Stimulated activated CD4-positive, alpha-beta T cell treated with anti-CD3 and anti-CD28 coated beads, Interleukin-12 subunit alpha, Interleukin-12 subunit beta, amount 100 ng/mL, for 48 hours (primary cell): ENCODE data around the gene CARD6.
"Not testable (repeated sequence)": the region's sequence is repeated elsewhere in the genome, so short reads cannot be mapped to it uniquely, and the experiment has no call there.

Experiments used
- DNase-seq, 3 donors: peaks; one replicate each; pipeline ENCODE4 v3.0.0-alpha.2; 2020; ENCODE audit warnings: low read depth in 2 of 3, low spot score in 1 of 3

The CARD6 gene

DNA sequence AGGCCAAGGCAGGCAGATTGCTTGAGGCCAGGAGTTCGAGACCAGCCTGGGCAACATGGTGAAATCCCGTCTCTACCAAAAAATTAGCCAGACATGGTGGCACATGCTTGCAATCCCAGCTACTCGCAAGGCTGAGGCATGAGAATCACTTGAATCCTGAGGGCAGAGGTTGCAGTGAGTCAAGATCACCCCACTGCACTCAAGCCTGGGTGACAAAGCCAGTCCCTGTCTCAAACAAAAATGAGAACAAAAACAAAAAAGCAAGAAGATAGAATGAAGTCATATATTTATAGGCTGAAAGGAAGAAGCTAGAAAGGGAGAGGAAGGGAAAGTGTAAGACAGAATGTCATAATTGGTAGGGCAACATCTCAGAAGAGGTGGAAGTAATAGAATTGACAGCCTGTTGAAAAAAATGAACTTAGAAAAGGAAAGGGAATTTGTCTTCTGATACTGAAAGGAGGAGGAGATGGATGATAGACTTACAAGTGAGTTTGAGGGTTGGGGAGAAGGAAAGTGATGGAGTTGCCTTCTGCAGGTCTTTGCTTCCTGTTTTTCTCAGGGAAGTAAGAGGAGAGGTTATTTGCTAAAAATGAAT lies 32.2 kb downstream of the CARD6 start:
- DNase-seq: no peak

DNA sequence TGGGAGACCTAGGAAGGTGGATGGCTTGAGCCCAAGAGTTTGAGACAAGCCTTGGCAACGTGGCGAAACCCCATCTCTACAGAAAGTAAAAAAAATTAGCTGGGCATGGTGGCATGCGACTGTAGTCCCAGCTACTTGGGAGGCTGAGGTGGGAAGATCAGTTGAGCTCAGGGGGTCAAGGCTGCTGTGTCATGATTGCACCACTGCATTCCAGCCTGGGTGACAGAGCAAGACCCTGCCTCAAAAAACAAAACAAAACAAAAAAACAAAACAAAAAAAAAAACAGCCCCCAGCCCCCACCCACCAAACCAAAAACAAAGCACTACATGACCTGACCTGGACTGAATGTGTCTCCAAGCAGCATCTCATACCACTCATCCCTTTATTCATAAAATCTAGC lies 34.8 kb downstream of the CARD6 start:
- DNase-seq: no peak

DNA sequence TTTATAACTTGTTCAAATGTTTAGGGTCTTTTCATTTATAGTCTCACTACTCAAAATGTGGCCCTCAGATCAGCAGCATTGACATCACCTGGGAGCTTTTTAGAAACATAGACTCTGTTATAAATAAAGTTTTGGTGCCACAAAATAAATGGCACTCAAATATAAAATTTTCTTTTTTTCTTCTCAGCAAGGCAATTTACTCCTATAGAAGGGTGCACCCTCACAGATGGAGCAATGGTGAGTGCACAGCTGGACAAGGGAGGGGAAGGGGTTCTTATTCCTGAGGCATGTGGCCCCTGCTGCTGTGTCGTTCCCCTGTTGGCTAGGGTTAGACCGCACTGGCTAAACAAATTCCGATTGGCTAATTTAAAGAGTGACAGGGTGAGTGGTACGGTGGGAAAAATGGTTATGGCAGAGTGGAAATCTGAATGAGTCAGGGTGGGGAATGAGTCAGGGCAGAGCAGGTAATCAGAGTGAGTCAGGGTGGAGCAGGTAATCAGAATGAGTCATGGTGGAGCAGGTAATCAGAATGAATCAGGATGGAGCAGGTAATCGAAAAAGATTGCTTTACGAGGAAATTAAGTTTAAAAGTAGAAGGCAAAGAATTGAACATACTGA lies 36.3 kb downstream of the CARD6 start:
- DNase-seq: peak in 2 of 3 donors; percentile 2 to 13

DNA sequence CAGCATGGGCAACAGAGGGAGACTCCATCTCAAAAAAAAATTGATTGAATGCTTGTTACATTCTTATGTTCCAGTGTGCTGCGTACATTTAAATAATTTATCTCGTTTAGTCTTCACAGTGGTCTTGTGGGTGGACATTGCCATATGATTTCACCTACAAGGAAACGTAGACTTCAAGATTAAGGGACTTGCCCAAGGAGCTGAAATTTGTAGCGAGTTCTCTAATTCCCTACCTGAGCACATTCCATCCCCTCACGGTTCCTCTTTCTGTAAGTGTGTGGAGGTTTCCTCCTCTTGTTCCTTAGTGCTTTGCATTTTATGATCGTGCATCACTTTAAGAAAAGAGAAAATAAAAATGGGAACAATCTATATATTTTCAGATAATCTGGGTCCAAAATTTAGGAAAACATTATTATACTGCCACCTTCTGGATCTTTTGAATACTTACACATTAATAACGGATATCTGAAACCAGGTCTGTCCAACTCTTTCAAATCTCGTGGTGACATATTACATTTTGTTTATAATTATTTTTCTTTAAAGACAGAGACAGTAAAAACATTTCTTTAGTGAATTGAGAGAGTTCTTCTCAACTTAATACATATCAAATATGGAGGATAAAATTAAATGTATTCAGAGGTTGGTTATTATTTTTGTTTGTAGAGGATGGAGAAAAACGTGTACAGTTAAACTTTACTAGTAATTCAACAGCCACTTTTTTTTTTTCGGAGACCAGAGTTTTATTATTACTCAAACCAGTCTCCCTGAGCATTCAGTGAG lies 38.2 kb downstream of the CARD6 start:
- DNase-seq: no peak

DNA sequence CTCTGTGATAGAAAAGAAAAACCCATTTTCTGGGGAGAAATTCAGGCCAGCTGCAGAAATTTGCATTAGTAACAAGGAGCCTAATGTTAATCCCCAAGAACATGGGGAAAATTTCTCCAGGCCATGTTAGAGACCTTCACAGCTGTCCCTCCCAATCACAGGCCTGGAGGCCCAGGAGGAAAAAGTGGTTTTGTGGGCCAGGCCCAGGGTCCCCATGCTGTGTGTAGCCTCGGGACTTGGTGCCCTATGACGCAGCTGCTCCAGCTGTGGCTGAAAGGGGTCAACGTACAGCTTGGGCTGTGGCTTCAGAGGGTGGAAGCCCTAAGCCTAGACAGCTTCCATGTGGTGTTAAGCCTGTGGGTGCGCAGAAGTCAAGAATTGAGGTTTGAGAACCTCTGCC lies 41.1 kb downstream of the CARD6 start:
- DNase-seq: no peak

DNA sequence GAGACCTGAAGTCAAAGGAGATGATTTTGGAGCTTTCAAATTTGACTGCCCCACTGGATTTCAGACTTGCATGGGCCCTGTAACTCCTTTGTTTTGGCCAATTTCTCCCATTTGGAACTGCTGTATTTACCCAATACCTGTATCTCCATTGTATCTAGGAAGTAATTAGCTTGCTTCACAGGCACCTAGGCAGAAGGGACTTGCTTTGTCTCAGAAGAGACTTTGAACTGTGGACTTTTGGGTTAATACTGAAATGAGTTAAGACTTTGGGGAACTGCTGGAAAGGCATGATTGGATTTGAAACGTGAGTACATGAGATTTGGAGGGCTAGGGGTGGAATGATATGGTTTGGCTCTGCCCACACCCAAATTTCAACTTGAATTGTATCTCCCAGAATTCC lies 41.9 kb downstream of the CARD6 start:
- DNase-seq: not testable (repeated sequence)

DNA sequence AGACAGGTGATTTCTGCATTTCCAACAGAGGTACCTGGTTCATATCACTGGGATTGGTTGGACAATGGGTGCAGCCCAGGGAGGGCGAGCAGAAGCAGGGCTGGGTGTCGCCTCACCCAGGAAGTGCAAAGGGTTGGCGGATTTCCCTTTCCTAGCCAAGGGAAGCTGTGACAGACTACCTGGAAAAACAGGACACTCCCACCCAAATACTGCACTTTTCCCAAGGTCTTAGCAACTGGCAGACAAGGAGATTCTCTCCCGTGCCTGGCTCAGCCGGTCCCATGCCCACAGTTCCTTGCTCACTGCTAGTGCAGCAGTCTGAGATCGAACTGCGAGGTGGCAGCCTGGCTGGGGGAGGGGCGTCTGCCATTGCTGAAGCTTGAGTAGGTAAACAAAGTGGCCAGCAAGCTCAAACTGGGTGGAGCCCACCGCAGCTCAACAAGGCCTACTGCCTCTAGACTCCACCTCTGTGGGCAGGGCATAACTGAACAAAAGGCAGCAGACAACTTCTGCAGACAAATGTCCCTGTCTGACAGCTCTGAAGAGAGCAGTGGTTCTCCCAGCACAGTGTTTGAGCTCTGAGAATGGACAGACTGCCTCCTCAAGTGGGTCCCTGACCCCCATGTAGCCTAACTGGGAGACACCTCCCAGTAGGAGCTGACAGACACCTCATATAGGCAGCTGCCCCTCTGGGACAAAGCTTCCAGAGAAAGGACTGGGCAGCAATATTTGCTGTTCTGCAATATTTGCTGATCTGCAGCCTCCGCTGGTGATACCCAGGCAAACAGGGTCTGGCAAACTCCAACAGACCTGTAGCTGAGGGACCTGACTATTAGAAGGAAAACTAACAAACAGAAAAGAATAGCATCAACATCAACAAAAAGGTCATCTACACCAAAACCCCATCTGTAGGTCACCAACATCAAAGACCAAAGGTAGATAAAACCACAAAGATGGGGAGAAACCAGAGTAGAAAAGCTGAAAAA lies 54.6 kb downstream of the CARD6 start:
- DNase-seq: not testable (repeated sequence)

DNA sequence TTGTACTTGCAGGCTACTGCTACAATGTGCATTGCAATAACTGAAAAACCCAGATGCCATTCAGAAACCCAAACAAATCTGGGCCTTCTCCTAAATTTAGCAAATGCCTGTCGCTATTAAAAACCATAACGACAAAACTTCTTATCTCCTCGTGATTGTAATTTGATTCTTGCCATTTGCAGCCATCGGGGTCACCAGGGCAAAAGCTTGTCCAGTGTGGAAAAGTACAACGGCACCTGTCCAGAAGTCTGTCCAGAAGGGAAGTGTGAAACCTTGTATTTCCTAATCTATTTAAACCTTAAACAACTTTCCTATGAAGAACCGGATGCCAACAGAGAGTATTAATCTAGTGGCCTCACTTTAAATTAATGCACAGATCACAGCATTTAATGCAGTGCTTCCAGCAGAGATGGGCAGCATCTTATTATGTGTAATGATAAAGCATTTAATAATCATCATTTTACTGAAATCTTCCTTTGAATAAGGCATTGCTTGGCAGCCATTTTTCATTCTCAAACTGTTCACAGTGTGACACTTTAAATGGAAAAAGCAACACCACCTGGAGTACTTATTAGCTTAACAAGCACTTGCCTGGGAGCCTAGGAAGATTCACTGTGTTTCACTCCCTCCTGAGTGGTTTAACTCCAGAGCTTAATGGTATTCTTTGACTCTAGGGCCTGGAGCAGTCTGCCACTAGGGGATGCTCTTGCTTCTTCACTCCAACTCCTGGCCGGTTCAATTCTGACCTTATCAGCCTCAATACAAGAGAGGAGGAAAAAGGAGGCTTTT lies 63.2 kb downstream of the CARD6 start:
- peak in 2 of 3 donors; percentile 15 to 38 for DNase-seq

DNA sequence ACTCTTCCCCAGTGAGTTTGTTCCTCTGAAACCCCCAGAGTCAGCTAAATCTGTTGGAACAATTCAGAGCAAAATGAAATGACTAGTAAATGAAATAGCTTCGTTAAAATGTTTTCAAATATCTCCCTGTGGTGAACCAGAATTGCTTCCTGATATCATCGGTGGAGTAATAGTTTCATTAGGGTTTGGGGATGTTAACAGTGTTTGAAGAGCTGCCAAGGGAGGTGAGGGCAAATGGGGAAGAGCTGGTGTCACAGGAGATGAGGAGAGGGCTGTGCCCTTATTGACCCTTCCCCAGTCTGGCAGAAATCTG lies 63.8 kb downstream of the CARD6 start:
- DNase-seq: no peak

DNA sequence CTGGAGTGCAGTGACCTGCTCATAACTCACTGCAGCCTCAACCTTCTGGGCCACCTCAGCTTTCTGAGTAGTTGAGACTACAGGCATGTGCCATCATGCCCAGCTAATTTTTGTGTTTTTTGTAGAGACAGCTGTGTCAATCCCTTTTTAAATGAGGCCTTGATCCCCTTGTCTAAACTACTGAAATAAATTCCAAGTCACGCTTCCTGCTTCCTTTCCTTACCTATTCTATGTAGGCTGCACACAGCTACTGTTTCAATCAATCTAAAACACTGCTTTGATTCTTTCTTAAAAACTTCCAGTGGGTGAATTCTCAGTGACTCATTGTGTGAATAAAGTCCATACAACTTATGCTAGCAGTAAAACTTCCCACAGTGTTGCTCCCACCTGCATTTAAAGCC lies 65.2 kb downstream of the CARD6 start:
- no peak for DNase-seq

DNA sequence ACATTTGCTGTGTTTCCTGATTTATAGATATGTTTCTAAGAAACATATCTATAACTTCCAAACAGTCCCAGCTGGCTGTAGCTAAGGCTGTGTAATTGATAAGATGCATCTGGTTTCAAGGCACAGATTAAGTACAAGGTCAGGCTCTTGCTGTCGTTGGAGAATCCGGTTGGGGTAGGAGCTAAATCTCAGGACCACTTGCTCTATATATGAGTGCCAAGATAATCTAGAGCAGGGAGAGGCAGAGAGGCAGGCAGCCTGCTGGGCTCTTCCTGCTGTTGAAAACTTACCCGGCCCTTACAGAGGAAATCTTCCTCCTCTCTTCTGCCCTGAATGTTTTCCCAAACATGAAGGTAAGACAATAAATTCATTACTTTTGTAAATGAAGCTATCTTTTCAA lies 68.1 kb downstream of the CARD6 start, which contains the start of gene C7:
C7 (plus strand) TSS at position 234 of the 400 bp plus-strand sequence; CDS start at position 348, 114 bp downstream.
- no peak for DNase-seq

DNA sequence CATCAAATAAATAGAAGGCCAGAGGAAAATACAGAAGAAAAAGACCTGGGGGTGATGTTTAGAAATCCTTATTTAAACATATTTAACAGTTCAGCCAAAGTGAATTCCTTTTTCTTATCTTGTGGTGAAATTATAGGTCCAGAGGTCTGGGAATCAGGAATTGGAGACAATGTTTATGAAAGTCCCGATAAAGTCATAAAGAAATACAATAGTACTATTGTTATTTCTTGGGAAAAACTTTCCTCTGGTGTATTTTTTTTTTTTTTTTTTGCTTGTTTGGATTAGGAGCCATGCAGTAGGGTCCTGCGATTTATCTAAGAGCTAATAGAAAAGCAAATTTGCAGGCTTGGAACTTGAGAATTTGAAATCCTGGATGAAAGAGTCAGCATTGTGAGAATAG lies 68.6 kb downstream of the CARD6 start:
- DNase-seq: no peak
